ENCODE data around the gene LTC4S. TPM values are rescaled to one million over a fixed set of nuclear protein-coding genes. Genes with fewer than 3 reads are reported as not detected.

LTC4S gene
- total and polyA plus RNA-seq, 9 of the 15 experiments (the other 6 are each of a cell fraction or from before 2014, with no cell fraction given) = 0.17 to 0.77 (median 0.75) TPM; not detected in 6

DNA sequence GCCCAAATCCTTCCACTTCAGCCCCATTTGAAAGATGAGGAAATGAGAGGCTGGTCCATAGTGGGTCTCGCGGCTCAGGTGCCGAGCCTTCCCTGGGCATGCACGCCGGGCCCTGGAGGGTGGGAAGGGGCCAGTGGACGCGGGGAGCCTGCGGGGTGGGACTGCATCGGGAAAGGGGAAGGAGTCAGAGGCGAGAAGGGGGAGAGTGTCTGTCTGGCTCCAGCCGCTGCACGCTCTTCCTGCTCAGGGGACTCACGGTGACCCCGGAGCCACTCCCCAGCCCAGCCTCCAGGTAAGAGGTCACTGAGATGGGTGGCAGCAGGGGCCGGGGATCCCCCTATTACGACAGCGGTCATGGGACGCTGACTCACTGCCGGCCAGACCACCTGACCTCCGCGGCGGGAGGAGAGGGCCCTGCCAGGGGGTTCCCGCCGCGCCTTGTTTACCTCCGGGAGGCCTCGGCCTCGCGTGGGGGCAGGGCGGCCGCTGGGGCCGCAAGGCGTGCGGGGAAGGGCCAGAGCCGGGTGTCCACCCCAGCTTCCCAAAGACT is 25.0 kb downstream of the LTC4S start (continued):
- TF ChIP-seq DNMT1 (IDR thresholded peaks at IDR 0.05) = no peak
- TF ChIP-seq TCFL5 (CRISPR knock-in tag; conservative IDR thresholded peaks at IDR 0.05) = no peak
- TF ChIP-seq HSF4 (CRISPR knock-in tag; IDR thresholded peaks at IDR 0.05; ENCODE audit: borderline replicate concordance) = no peak
- no peak for TF ChIP-seq EWSR1 (IDR thresholded peaks at IDR 0.05; ENCODE audit: borderline replicate concordance, low read depth, partially characterized antibody)
- TF ChIP-seq TAF15 (IDR thresholded peaks at IDR 0.05; ENCODE audit: low read depth, low read length) = no peak
- TF ChIP-seq, protein P1, sequence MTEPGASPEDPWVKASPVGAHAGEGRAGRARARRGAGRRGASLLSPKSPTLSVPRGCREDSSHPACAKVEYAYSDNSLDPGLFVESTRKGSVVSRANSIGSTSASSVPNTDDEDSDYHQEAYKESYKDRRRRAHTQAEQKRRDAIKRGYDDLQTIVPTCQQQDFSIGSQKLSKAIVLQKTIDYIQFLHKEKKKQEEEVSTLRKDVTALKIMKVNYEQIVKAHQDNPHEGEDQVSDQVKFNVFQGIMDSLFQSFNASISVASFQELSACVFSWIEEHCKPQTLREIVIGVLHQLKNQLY (CRISPR knock-in tag; conservative IDR thresholded peaks at IDR 0.05) = no peak
- TF ChIP-seq CHD1 (IDR thresholded peaks at IDR 0.05; ENCODE audit: low read length) = no peak
- no peak for TF ChIP-seq HMG20A (CRISPR knock-in tag; conservative IDR thresholded peaks at IDR 0.05)
- TF ChIP-seq PHF21A (IDR thresholded peaks at IDR 0.05; ENCODE audit: borderline replicate concordance, low read depth) = peak; percentile 68; the same call in 1 of the 2 replicates
- no peak for TF ChIP-seq CAMTA2 (CRISPR knock-in tag; conservative IDR thresholded peaks at IDR 0.05)
- peak; percentile 78; the same call in 1 of the 2 replicates for TF ChIP-seq ERF (CRISPR knock-in tag; IDR thresholded peaks at IDR 0.05)
- TF ChIP-seq NCOA4 (IDR thresholded peaks at IDR 0.05; ENCODE audit: partially characterized antibody) = no peak
- no peak for TF ChIP-seq ZNF445 (CRISPR knock-in tag; IDR thresholded peaks at IDR 0.05; ENCODE audit: low read depth)
- TF ChIP-seq GATAD2A (IDR thresholded peaks at IDR 0.05) = peak; percentile 84; the same call in 1 of the 2 replicates
- TF ChIP-seq, protein P2, sequence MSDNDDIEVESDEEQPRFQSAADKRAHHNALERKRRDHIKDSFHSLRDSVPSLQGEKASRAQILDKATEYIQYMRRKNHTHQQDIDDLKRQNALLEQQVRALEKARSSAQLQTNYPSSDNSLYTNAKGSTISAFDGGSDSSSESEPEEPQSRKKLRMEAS (CRISPR knock-in tag; IDR thresholded peaks at IDR 0.05) = 0 out of 2 replicates have a peak, but pooled peaks have one; percentile 13
- TF ChIP-seq, protein P3, sequence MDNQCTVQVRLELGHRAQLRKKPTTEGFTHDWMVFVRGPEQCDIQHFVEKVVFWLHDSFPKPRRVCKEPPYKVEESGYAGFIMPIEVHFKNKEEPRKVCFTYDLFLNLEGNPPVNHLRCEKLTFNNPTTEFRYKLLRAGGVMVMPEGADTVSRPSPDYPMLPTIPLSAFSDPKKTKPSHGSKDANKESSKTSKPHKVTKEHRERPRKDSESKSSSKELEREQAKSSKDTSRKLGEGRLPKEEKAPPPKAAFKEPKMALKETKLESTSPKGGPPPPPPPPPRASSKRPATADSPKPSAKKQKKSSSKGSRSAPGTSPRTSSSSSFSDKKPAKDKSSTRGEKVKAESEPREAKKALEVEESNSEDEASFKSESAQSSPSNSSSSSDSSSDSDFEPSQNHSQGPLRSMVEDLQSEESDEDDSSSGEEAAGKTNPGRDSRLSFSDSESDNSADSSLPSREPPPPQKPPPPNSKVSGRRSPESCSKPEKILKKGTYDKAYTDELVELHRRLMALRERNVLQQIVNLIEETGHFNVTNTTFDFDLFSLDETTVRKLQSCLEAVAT (IDR thresholded peaks at IDR 0.05) = no peak; a peak in 1 of 4 replicates
- TF ChIP-seq SMARCE1 (IDR thresholded peaks at IDR 0.05) = peak; percentile 77
- no peak for TF ChIP-seq EHMT2 (IDR thresholded peaks at IDR 0.05)
- TF ChIP-seq, protein P4, sequence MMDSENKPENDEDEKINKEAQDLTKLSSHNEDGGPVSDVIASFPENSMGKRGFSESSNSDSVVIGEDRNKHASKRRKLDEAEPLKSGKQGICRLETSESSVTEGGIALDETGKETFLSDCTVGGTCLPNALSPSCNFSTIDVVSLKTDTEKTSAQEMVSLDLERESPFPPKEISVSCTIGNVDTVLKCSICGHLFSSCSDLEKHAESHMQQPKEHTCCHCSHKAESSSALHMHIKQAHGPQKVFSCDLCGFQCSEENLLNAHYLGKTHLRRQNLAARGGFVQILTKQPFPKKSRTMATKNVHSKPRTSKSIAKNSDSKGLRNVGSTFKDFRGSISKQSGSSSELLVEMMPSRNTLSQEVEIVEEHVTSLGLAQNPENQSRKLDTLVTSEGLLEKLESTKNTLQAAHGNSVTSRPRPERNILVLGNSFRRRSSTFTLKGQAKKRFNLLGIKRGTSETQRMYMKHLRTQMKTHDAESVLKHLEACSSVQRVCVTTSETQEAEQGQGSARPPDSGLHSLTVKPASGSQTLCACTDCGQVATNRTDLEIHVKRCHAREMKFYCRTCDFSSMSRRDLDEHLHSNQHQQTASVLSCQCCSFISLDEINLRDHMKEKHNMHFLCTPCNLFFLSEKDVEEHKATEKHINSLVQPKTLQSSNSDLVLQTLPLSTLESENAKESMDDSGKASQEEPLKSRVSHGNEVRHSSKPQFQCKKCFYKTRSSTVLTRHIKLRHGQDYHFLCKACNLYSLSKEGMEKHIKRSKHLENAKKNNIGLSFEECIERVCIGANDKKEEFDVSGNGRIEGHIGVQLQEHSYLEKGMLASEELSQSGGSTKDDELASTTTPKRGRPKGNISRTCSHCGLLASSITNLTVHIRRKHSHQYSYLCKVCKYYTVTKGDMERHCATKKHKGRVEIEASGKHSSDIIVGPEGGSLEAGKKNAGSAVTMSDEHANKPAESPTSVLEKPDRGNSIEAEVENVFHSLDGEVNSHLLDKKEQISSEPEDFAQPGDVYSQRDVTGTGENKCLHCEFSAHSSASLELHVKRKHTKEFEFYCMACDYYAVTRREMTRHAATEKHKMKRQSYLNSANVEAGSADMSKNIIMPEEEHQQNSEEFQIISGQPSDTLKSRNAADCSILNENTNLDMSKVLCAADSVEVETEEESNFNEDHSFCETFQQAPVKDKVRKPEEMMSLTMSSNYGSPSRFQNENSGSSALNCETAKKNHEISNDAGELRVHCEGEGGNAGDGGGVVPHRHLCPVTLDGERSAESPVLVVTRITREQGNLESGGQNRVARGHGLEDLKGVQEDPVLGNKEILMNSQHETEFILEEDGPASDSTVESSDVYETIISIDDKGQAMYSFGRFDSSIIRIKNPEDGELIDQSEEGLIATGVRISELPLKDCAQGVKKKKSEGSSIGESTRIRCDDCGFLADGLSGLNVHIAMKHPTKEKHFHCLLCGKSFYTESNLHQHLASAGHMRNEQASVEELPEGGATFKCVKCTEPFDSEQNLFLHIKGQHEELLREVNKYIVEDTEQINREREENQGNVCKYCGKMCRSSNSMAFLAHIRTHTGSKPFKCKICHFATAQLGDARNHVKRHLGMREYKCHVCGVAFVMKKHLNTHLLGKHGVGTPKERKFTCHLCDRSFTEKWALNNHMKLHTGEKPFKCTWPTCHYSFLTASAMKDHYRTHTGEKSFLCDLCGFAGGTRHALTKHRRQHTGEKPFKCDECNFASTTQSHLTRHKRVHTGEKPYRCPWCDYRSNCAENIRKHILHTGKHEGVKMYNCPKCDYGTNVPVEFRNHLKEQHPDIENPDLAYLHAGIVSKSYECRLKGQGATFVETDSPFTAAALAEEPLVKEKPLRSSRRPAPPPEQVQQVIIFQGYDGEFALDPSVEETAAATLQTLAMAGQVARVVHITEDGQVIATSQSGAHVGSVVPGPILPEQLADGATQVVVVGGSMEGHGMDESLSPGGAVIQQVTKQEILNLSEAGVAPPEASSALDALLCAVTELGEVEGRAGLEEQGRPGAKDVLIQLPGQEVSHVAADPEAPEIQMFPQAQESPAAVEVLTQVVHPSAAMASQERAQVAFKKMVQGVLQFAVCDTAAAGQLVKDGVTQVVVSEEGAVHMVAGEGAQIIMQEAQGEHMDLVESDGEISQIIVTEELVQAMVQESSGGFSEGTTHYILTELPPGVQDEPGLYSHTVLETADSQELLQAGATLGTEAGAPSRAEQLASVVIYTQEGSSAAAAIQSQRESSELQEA (IDR thresholded peaks at IDR 0.05; ENCODE audit: low read depth) = no peak
- TF ChIP-seq PML (IDR thresholded peaks at IDR 0.05; ENCODE audit: low read length) = no peak; the same call in 1 of the 2 replicates

Data from K562 (cell line).